ENCODE data around the gene TMEM272.

The TMEM272 gene

DNA sequence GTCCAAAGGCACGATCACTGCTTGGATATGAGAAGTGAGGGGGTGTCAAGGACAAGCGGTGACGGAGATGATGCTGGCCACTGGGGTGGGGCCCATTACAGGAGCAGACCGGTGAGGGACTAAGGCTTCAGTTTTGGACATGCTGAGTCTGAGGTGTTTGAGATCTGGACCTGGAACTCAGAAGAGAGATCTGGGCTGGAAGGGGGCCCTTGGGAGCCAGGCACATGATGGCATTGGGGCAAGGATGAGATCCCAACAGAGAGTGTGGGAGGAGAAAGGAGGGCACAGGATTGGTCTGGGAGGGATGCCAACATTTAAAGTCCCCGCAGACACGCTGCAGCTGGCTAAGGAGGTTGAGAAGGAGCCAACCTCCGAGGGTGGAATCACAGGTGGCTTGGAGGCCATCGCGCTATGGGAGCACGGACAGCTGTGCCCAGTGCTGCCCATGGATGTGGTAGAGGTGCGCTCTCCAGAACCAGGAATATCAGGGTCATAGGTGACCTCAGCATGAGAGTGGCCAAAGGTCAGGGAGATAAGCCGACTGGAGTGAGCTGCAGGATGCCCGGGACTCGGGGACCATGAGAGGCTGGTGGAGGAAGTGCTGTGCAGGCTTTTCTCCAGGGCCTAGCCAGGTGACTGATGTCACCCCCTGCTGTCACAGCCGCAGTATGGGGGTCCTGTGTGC lies 62.8 kb downstream of the TMEM272 start:
- in situ Hi-C loops (cut with MboI; ENCODE audit: low pct_unique_long_range_greater_than_20kb, low sequenced_read_pairs, unreplicated experiment) = no loop called here
- no peak for DNase-seq (ENCODE audit: low spot score)
- TF ChIP-seq, protein P1, sequence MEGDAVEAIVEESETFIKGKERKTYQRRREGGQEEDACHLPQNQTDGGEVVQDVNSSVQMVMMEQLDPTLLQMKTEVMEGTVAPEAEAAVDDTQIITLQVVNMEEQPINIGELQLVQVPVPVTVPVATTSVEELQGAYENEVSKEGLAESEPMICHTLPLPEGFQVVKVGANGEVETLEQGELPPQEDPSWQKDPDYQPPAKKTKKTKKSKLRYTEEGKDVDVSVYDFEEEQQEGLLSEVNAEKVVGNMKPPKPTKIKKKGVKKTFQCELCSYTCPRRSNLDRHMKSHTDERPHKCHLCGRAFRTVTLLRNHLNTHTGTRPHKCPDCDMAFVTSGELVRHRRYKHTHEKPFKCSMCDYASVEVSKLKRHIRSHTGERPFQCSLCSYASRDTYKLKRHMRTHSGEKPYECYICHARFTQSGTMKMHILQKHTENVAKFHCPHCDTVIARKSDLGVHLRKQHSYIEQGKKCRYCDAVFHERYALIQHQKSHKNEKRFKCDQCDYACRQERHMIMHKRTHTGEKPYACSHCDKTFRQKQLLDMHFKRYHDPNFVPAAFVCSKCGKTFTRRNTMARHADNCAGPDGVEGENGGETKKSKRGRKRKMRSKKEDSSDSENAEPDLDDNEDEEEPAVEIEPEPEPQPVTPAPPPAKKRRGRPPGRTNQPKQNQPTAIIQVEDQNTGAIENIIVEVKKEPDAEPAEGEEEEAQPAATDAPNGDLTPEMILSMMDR (IDR thresholded peaks at IDR 0.05; ENCODE audit: extremely low read depth, insufficient read depth, missing control alignments) = no peak

DNA sequence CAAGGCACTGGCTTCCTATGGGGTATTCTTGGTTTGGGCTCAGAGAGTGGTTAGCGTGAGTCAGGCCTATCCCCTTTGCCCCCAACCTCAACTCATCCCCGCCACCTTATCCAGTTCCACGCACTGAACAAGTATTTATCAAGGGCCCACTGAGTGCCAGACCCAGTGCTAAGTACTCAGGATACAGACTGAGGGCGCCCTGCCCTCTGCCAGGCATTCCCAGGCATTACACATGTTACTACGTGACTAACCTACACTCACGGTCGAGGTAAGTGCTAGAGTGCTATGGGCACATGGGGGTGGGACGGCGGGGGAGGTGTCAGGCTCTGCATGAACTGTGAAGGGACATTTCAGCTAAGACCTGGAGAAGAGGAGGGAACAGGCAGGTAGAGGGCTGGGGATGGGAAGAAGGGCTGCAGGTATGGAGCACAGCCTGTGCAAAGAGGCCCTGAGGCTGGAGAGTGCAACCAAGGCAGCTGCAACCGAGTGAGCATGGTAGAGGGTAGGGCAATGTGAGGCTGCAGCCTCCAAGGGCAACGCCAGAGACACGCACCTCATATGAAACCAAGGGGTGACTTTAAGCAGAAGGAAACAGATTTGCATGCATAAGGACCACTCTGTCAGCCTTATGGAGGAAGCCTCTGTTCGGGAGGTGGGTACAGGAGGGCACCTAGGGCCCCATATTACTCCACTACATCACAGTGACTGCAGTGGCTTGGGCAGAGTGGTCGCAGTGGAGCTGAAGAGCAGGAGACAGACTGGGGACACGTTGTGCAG lies 63.5 kb downstream of the TMEM272 start:
- DNase-seq (ENCODE audit: low spot score) = peak; percentile 36
- in situ Hi-C loops (cut with MboI; ENCODE audit: low pct_unique_long_range_greater_than_20kb, low sequenced_read_pairs, unreplicated experiment) = no loop called here
- TF ChIP-seq, protein P1 (IDR thresholded peaks at IDR 0.05; ENCODE audit: extremely low read depth, insufficient read depth, missing control alignments) = peak; percentile 46

DNA sequence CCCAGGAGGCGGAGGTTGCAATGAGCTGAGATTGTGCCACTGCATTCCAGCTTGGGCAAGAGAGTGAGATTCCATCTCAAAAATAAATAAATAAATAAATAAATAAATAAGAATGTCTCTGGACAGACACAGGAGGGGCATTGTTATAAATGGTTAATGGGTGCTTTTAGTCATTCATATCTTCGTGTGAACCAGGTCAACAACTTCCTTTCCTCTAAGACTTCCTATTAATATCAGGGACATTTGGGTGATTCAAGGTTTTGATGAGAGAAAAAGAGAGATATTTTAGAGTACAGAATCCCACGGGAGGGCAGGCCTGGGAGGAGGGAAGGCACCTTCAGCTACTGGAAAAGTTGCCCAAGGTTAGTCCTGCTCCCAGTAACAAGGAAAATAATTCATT lies 64.9 kb downstream of the TMEM272 start:
- TF ChIP-seq, protein P1 (IDR thresholded peaks at IDR 0.05; ENCODE audit: extremely low read depth, insufficient read depth, missing control alignments) = no peak
- in situ Hi-C loops (cut with MboI; ENCODE audit: low pct_unique_long_range_greater_than_20kb, low sequenced_read_pairs, unreplicated experiment) = no loop called here
- DNase-seq (ENCODE audit: low spot score) = no peak

DNA sequence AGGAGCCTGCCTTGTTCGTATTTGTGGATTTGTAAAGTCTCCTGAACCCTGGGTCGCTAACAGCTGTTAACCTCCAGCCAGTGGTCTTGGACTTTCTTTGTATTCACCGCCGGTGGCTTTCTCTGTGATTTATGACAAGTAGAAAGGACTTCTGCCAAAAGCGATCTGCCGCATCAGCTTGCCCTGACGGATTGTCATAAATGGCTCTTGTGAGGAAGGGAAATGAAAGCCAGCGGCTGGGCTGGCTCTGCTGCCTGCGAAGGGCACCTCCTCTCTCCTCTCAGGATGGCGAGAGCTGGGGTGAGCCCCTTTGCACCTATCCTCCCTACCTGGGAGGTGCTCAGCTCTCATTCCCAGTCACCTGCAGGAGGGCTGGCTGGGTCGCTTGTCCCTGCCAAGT lies 66.6 kb downstream of the TMEM272 start:
- in situ Hi-C loops (cut with MboI; ENCODE audit: low pct_unique_long_range_greater_than_20kb, low sequenced_read_pairs, unreplicated experiment) = no loop called here
- TF ChIP-seq, protein P1 (IDR thresholded peaks at IDR 0.05; ENCODE audit: extremely low read depth, insufficient read depth, missing control alignments) = no peak
- DNase-seq (ENCODE audit: low spot score) = no peak

DNA sequence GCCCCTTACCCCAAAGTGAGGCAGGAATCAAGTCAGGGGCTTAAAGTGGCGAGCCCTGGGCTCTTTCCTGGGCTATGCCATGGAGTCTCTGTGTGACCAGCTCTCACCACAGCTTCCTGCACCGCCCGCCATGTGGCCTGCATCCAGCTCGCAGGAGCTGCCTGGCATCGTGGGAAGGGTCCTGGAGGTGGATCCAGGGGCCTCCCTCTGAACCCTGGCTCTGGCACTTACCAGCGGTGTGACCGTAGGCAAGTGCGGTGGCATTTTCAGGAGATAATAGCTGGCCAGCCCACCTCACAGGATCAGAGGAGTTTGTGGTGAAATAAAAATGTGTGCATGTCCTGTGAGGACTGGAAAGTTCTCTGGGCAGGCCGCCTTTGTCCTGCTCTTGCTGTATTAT lies 67.1 kb downstream of the TMEM272 start:
- no peak for DNase-seq (ENCODE audit: low spot score)
- in situ Hi-C loops (cut with MboI; ENCODE audit: low pct_unique_long_range_greater_than_20kb, low sequenced_read_pairs, unreplicated experiment) = no loop called here
- TF ChIP-seq, protein P1 (IDR thresholded peaks at IDR 0.05; ENCODE audit: extremely low read depth, insufficient read depth, missing control alignments) = no peak

DNA sequence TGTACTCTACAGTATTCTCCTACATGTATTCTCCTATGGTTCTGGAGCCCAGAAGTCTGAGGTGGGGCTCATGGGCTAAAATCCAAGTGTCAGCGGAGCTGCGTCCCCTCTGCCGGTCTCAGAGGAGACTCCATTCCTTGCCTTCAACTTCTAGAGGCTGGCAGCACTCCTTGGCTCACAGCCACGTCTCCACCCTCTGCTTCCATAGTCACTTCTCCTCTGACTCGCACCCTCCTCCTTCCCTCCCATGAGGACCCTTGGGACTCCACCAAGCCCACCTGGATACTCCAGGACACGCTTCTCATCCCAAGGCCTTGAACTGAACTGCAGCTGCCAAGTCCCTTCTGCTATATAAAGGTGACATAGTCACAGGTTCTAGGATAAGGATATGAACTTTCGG lies 68.8 kb downstream of the TMEM272 start:
- in situ Hi-C loops (cut with MboI; ENCODE audit: low pct_unique_long_range_greater_than_20kb, low sequenced_read_pairs, unreplicated experiment) = no loop called here
- DNase-seq (ENCODE audit: low spot score) = no peak
- TF ChIP-seq, protein P1 (IDR thresholded peaks at IDR 0.05; ENCODE audit: extremely low read depth, insufficient read depth, missing control alignments) = no peak

Measured in GM13977 (cell line).